SK-N-SH treated with all-trans-retinoic acid at 6 μM for 48 hours (cell line): ENCODE measurements around the gene ADAP1.

ENCODE experiments used
- PATZ1 ChIP-seq: fragments of 250-450 bp; sonication (Bioruptor Pico); IDR thresholded peaks from 2 replicates; pipeline ENCODE4 v1.8.0; 2020; ENCODE audit warnings: mild to moderate bottlenecking, moderate library complexity, borderline replicate concordance
- SNAI2 ChIP-seq: fragments of 250-450 bp; sonication (Bioruptor Pico); IDR thresholded peaks from 2 replicates; pipeline ENCODE4 v1.5.0; 2020; ENCODE audit warnings: mild to moderate bottlenecking, moderate library complexity

GRCh38 chr7:895451-896052 is 58.9 kb downstream of the ADAP1 start:
- TF ChIP-seq SNAI2 (CRISPR knock-in tag), result no peak
- no peak for TF ChIP-seq PATZ1 (CRISPR knock-in tag)
